K562 (cell line): ENCODE results near the gene EPHX1. TPM values are rescaled to one million over a fixed set of nuclear protein-coding genes. Genes with fewer than 3 reads are reported as not detected.
A peak's percentile ranks its signal among the peaks of the same experiment; 100 is the strongest.

Experiments
- ATAC-seq: fragments of 200-7000 bp; cut with Tn5 transposase; 3 replicates; pipeline ENCODE4 v1.9.1; 2020; ENCODE audit warnings: moderate library complexity
- BruUV-seq: library from RNA; stranded (reverse); fragments of 400-500 nt; replicated peaks from 2 replicates; lab custom pipeline; 2021; lab: Mats Ljungman, UMichigan
- CTCF ChIA-PET: fragments of 300-600 bp; formaldehyde crosslinking; extraction: SDS; loops from one replicate; lab custom pipeline; 2021; ENCODE audit warnings: low intra/inter-chr PET ratio; lab: Yijun Ruan, JAX
- POLR2A ChIA-PET: fragments of 300-600, 350-650 bp; sonication (Branson Sonifier 250); formaldehyde crosslinking; extraction: SDS; loops from one replicate; lab custom pipeline; 2021; ENCODE audit warnings: antibody characterized with exemption, inconsistent platforms; lab: Yijun Ruan, JAX
- DNase-seq, 4 experiments: peaks; one replicate each; pipeline versions ENCODE4 v3.0.0 to v3.0.0-alpha.2; 2011 to 2018; ENCODE audit warnings: low spot score in 3 of 4, mixed read lengths in 3 of 4; ENCODE audit errors: extremely low read depth in 1 of 4
- FAIRE-seq: peaks from 2 replicates; lab custom pipeline; 2011; peaks lifted over from hg19 to GRCh38; lab: Jason Lieb, UNC
- H2AFZ ChIP-seq: 2 replicates; pipeline ENCODE4 v1.6.0; 2011; ENCODE audit warnings: low read depth, low read length, control low read depth, inconsistent platforms
- H3K27ac ChIP-seq: fragments of 200-600 bp; 3 replicates; pipeline ENCODE4 v1.8.0; 2011; ENCODE audit warnings: low read depth, mild to moderate bottlenecking, control low read depth, inconsistent platforms, low read length, moderate library complexity, mixed read lengths; ENCODE audit errors: extremely low read depth
- H3K27me3 ChIP-seq, 2 experiments: fragments of 300-600 bp in 1 of 2; 2 replicates in 1 of 2; 3 replicates in 1 of 2; pipeline versions ENCODE4 v1.6.0 to v1.8.0; 2011; ENCODE audit warnings: inconsistent platforms in 2 of 2, low read length in 2 of 2, mild to moderate bottlenecking in 1 of 2, mixed read lengths in 1 of 2, moderate library complexity in 1 of 2; ENCODE audit not compliant: control insufficient read depth in 2 of 2, insufficient read depth in 2 of 2
- H3K36me3 ChIP-seq: fragments of 300-600 bp; 3 replicates; pipeline ENCODE4 v1.8.0; 2011; ENCODE audit warnings: mild to moderate bottlenecking, low read length, inconsistent platforms; ENCODE audit not compliant: control insufficient read depth, insufficient read depth
- H3K4me1 ChIP-seq, 2 experiments: fragments of 200-600 bp in 1 of 2; replicated peaks in 1 of 2; 2 replicates in 1 of 2; 3 replicates in 1 of 2; pipeline versions ENCODE4 v1.5.1 to v1.8.0; 2011; ENCODE audit warnings: inconsistent platforms in 2 of 2, low read length in 2 of 2, mild to moderate bottlenecking in 1 of 2, mixed read lengths in 1 of 2, moderate library complexity in 1 of 2; ENCODE audit not compliant: control insufficient read depth in 2 of 2, insufficient read depth in 2 of 2
- H3K4me2 ChIP-seq: 2 replicates; pipeline ENCODE4 v1.6.1; 2011; ENCODE audit warnings: low read length, control low read depth, inconsistent platforms, mixed read lengths; ENCODE audit not compliant: insufficient read depth
- H3K4me3 ChIP-seq: fragments of 200-600 bp; sonication (generic), shearing (Covaris generic); 2 replicates; pipeline ENCODE4 v1.5.1; 2016; ENCODE audit warnings: control low read depth, inconsistent platforms
- H3K79me2 ChIP-seq: fragments of 200-600 bp; 3 replicates; pipeline ENCODE4 v1.8.0; 2011; ENCODE audit warnings: low read length, inconsistent platforms; ENCODE audit not compliant: control insufficient read depth, insufficient read depth
- H3K9ac ChIP-seq, 2 experiments: 2 replicates each; pipeline versions ENCODE4 v1.6.0 to v1.6.1; 2011; ENCODE audit warnings: low read depth in 2 of 2, low read length in 2 of 2, control low read depth in 1 of 2, inconsistent platforms in 1 of 2, mild to moderate bottlenecking in 1 of 2, mixed read lengths in 1 of 2; ENCODE audit not compliant: insufficient read depth in 1 of 2
- H3K9me1 ChIP-seq: one replicate; pipeline ENCODE4 v1.6.0; 2011; ENCODE audit warnings: inconsistent platforms, mild to moderate bottlenecking, low read length, moderate library complexity; ENCODE audit not compliant: control insufficient read depth, insufficient read depth
- H3K9me3 ChIP-seq: replicated peaks from 2 replicates; pipeline ENCODE4 v1.5.1; 2011; ENCODE audit warnings: low read depth, low read length, inconsistent platforms; ENCODE audit not compliant: control insufficient read depth, insufficient read depth
- H4K20me1 ChIP-seq: replicated peaks from 2 replicates; pipeline ENCODE4 v1.6.1; 2011; ENCODE audit warnings: low read length, inconsistent platforms, mixed read lengths; ENCODE audit not compliant: control insufficient read depth, insufficient read depth
- FOXK2 ChIP-seq, 2 experiments: fragments of 450-650 bp; IDR thresholded peaks in 1 of 2; conservative IDR thresholded peaks in 1 of 2; 2 replicates each; pipeline ENCODE4 v1.6.1; 2016; ENCODE audit warnings: low read depth in 2 of 2, mild to moderate bottlenecking in 1 of 2
- KDM5B ChIP-seq: fragments of 200-600 bp; sonication (generic); IDR thresholded peaks from 2 replicates; pipeline ENCODE4 v1.6.1; 2012; ENCODE audit warnings: low read depth, mild to moderate bottlenecking, moderate library complexity, low read length, control low read depth, inconsistent platforms; ENCODE audit not compliant: insufficient replicate concordance
- NFIC ChIP-seq: fragments of 450-650 bp; IDR thresholded peaks from 2 replicates; pipeline ENCODE4 v1.6.1; 2017; ENCODE audit warnings: mild to moderate bottlenecking, inconsistent platforms
- PCBP2 ChIP-seq: fragments of 200-400 bp; formaldehyde crosslinking; IDR thresholded peaks from 2 replicates; pipeline ENCODE4 v1.6.1; 2018; ENCODE audit warnings: low read length, low read depth, mild to moderate bottlenecking, moderate library complexity; ENCODE audit not compliant: poor library complexity, severe bottlenecking
- SMAD2 ChIP-seq: fragments of 150-350 bp; IDR thresholded peaks from 2 replicates; pipeline ENCODE4 v1.6.1; 2014; ENCODE audit warnings: low read depth, mild to moderate bottlenecking, low read length
- WGBS: fragments of 100-300 bp; shearing (Covaris generic); methylation state at CpG from one replicate; pipeline ENCODE4 v1.1.6; 2016; ENCODE audit warnings: low coverage, mixed read lengths; ENCODE audit not compliant: insufficient coverage; ENCODE audit errors: missing lambda C conversion rate; 5-methylcytosine and 5-hydroxymethylcytosine counted together
- in situ Hi-C: fragments of 300-500 bp; cut with MboI; formaldehyde crosslinking; loops from 4 replicates; pipeline ENCODE4 v1.15.0; 2018; ENCODE audit warnings: inconsistent platforms, mixed read lengths
- intact Hi-C: fragments of 100-400 bp; cut with micrococcal nuclease; formaldehyde crosslinking; loops from 2 replicates; pipeline ENCODE4 v1.14.2; 2022
- polyA plus RNA-seq, 8 experiments: library from polyadenylated mRNA; depleted of rRNA in 4 of 8; stranded (reverse) in 5 of 8; unstranded in 3 of 8; fragments of >200 nt; fragmentation: Nextera tagmentation in 2 of 8; fragmentation: Illumina TruSeq in 1 of 8; extraction: Ambion mirVana in 2 of 8; extraction: Trizol in 1 of 8; gene quantifications; 2 replicates each; pipeline versions ENCODE4 v1.2.1 to v1.2.3, GENCODE V29; 2011 to 2014; ENCODE audit warnings: inconsistent platforms in 1 of 8, missing spikeins in 1 of 8
- total RNA-seq, 7 experiments: library from RNA; depleted of rRNA in 6 of 7; stranded (reverse); fragments of >200 nt in 6 of 7; fragmentation: Illumina TruSeq in 2 of 7; extraction: Trizol in 2 of 7; gene quantifications; 2 replicates each; pipeline versions ENCODE4 v1.2.1 to v1.2.3, GENCODE V29; 2011 to 2021; ENCODE audit warnings: low replicate concordance in 1 of 7
- TF ChIP-seq, protein P1 (sequence below): sonication (generic); formaldehyde crosslinking; IDR thresholded peaks from 2 replicates; pipeline ENCODE4 v1.8.0; 2022; ENCODE audit warnings: mild to moderate bottlenecking, missing genetic modification reagents

Gene EPHX1
- total and polyA plus RNA-seq, 9 of the 15 experiments (the other 6 are each of a cell fraction or from before 2014, with no cell fraction given) = 0.21 to 27.0 (median 6.7) TPM

DNA sequence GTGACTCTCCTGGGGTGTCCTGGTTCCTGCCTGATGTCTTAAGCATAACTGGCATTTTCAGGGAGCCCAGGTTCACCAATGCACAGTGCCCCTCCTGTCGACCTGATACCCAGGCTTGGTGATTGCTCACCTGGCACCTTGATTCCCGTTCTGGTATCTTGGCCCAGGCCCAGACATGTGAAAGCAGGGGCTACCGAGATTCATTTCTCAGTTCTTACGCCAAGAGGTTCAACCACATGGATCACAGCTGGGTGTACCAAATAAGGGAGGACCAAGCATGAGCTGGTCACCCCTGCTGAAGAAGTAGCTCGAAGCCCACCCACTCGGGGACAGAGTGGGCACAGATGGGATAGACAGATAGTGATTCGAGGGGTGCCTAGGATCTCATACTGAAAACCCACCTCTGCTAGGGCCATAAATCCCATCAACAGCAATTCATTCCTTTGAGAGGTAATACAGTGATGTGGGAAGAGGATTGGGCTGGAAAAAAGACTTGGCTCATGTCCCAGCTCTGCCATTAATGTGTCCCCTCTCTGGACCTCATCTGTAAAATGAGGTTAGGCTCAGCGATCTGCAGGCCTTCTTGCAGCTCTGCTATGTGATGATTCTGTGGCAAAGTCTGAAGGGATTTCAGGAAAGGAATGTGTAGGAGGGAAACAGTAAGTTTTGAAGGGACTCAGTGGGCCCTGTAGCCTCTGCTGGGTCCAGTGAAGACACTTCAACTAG lies 2.7 kb downstream of the EPHX1 start:
- no peaks in the 10 kb centered on the region for H3K79me2 ChIP-seq
- FAIRE-seq = peak; percentile 15
- no peak overlapping the region for H3K27ac ChIP-seq
- no peak overlapping the region; the same call in 1 of the 2 replicates for H2AFZ ChIP-seq
- H3K27me3 ChIP-seq = no peaks in the 10 kb centered on the region
- intact Hi-C loops = loop anchor here (5.0 kb wide), 1 partner anchor 250 kb away; the partner anchor contains the start of gene H3-3A
- no peak for TF ChIP-seq SMAD2
- TF ChIP-seq FOXK2 (conservative IDR thresholded peaks at IDR 0.05 in 1 of 2, IDR thresholded peaks at IDR 0.05 in 1 of 2; ENCODE audit: low read depth in 2 of 2) = no peak
- no peak for TF ChIP-seq PCBP2
- TF ChIP-seq NFIC = peak; percentile 32; the same call in 1 of the 2 replicates
- TF ChIP-seq, protein P1, sequence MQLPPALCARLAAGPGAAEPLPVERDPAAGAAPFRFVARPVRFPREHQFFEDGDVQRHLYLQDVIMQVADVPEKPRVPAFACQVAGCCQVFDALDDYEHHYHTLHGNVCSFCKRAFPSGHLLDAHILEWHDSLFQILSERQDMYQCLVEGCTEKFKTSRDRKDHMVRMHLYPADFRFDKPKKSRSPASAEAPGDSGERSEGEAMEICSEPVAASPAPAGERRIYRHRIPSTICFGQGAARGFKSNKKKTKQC (CRISPR knock-in tag) = no peak
- peak; percentile 31 for TF ChIP-seq KDM5B
- ChIA-PET POLR2A (interaction anchor here (0.8 to 1.9 kb wide), 9 partner anchors 10 to 111 kb away, joined by 3 to 19 read pairs (median 6); partner anchors contain the start of genes PYCR2 and SRP9), CTCF (no interaction called here)
- no peaks in the 10 kb centered on the region for H3K36me3 ChIP-seq
- ATAC-seq = no peak; the same call in 2 of the 3 replicates
- no TSS peak for BruUV-seq
- no peak for DNase-seq
- H3K4me3 ChIP-seq = no peak overlapping the region
- WGBS = 63% methylated on average over 8 of the region's 8 CpGs
- H3K4me1 ChIP-seq = peaks cover 26 to 43% of the 10 kb centered on the region in 2 experiments
- H3K9ac ChIP-seq = peak overlapping the region in 1 of 2 experiments; percentile 59; a peak in 1 of 4 replicates
- H3K4me2 ChIP-seq = no peak overlapping the region
- no peaks in the 10 kb centered on the region; the same call in 1 of the 2 replicates for H4K20me1 ChIP-seq
- H3K9me3 ChIP-seq = no peaks in the 10 kb centered on the region
- H3K9me1 ChIP-seq = no peaks in the 10 kb centered on the region
- in situ Hi-C loops = no loop called here
